HG02884 (cell line): ENCODE results near the gene FER.
"Not testable (repeated sequence)": the region's sequence is repeated elsewhere in the genome, so short reads cannot be mapped to it uniquely, and the experiment has no call there.

ENCODE experiments used
- ATAC-seq: cut with Tn5 transposase; IDR thresholded peaks from one replicate; pipeline ENCODE4 v1.9.1; 2021; ENCODE audit warnings: mild to moderate bottlenecking, moderate library complexity; ENCODE audit not compliant: unreplicated experiment

The FER gene

GRCh38 chr5:109028608-109029299 is 281.1 kb downstream of the FER start:
- ATAC-seq: peak; percentile 71

GRCh38 chr5:109029847-109030246 is 282.1 kb downstream of the FER start:
- no peak for ATAC-seq

DNA sequence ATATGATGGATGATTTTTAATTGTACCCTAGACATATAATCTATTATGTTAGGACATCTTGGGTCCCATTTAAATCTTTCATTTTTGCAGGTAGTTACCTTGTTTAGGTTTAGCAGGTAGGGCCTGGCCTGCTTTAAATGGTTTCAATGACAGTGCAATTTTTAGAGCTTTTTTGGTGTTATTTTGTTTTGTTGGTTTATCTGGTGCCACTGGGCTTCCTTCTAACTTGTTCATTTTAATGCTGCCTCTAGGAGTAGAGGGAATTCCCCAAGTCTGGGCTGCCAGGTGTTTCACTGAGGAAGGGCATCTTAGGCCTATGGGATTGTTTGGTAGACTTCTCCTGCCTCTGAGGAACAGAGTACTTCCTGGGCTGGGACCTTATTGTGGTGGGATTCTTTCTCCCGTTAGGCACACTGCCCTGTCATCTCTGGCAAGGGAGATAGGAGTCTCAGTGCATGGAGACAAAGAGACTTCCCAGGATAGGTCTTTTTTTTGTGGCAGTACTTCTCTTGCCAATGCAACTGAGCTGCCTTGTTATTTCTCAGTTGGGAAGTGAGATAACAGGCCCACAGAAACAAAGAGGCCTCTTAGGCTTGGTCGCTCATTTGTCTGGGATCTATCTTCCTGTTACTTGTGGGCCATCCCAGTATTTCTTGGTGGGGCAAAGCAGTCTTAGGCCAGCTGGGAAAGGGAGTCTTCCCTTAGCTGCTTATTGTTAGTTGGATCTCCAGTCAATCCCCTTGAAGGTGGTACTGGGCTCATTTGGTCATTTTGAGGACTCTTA is 282.9 kb downstream of the FER start:
- ATAC-seq: no peak

GRCh38 chr5:109034306-109034705 is 286.6 kb downstream of the FER start:
- peak; percentile 72 for ATAC-seq

- ATAC-seq: no peak
Measured at GRCh38 chr5:109035436-109035835, 287.7 kb downstream of the FER start.

DNA sequence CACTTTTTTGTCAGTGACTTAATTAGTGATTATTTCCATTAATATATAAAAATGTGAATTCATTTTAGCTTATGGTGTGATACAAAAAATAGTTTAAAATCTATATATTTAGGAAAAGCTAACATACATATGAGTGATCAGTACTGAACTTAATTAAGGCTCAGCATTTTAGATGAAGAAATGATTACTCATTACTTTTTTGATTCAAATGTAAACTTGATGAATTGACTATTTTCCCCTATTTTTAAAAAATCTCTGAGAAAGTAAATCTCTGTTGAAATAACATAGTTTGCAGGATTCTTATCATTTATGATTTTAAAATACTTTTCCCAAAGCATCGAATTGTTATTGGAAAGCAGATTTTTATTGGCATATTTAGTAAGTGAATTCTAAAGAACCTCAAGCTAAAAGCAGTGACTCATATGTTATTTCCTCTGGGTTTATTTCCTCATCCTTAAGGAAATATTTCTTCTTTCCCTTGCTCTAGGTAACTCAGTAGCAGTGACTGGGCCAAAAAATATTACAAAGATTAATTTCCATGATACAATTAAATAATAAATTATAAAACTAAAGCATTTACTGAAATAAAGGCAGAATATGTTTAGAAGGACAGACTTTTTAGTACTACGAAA is 290.6 kb downstream of the FER start:
- no peak for ATAC-seq

GRCh38 chr5:109041317-109041716 is 293.6 kb downstream of the FER start:
- no peak for ATAC-seq

GRCh38 chr5:109045710-109046109 is 298.0 kb downstream of the FER start:
- ATAC-seq: no peak

- ATAC-seq: no peak
Measured at GRCh38 chr5:109049565-109049964, 301.9 kb downstream of the FER start.

GRCh38 chr5:109050321-109050720 is 302.6 kb downstream of the FER start:
- not testable (repeated sequence) for ATAC-seq

- not testable (repeated sequence) for ATAC-seq
Measured at GRCh38 chr5:109052216-109052615, 304.5 kb downstream of the FER start.

GRCh38 chr5:109053995-109054417 is 306.3 kb downstream of the FER start:
- ATAC-seq: peak; percentile 76

DNA sequence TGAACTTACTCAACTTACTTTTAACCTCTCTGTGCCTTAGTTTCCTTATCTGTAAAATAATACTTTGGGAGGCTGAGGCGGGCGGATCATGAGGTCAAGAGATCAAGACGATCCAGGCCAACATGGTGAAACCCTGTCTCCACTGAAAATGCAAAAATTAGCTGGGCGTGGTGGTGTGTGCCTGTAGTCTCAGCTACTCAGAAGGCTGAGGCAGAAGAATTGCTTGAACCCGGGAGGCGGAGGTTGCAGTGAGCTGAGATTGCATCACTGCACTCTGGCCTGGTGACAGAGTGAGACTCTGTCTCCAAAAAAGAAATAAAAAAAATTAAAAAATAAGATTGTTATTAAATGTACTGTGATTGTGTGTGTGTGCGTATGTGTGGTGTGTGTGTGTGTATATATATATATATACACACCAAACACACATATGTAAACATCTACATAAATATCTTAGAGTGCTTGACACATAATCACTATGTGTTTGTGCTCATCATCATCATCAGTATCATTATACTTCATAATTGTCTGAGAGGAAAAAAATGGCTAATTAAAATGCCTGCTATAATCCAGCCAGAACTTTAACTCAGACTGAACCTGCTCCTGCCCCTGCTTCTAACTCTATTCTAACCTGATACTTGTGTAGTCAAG is 312.8 kb downstream of the FER start:
- no peak for ATAC-seq

DNA sequence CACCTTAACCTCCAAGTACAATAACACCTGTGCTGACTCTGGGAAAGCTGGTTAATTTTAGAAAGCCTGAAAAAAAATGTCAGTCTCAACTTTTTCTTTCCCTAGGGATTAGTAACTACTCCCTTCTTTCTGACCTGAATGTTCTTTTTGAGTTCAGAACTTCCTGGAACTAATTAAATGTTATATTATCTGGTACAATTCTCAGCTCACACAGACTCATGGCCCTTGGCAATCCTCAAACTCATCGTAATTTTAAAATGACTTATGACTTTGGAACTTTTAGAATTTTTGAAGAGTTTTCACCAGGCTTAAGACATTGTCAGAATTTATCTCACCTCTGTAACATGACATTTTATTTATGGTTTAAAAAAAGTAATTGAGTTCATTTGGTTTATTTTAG is 315.0 kb downstream of the FER start:
- no peak for ATAC-seq

GRCh38 chr5:109063223-109063622 is 315.5 kb downstream of the FER start:
- no peak for ATAC-seq

DNA sequence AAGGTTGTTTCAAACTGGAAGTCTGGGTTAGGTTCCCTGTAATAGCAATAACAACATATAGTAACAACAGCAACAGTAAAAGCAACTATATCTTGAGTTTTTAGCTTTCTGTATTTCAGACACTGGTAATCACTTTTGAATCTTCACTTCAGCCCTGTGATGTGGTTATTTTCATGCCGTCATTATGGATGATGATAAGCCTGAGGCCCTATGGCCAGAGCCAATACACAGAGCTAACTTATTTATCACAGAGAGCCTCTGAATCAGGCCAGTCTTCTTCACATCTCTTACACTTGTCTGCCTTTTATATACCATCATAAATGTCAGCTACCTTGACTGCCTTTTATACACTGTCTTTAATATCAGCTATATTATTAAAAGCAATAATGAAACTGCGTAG is 329.0 kb downstream of the FER start:
- no peak for ATAC-seq

- ATAC-seq: no peak
Measured at GRCh38 chr5:109078448-109078847, 330.8 kb downstream of the FER start.

- no peak for ATAC-seq
Measured at GRCh38 chr5:109080481-109080880, 332.8 kb downstream of the FER start.

DNA sequence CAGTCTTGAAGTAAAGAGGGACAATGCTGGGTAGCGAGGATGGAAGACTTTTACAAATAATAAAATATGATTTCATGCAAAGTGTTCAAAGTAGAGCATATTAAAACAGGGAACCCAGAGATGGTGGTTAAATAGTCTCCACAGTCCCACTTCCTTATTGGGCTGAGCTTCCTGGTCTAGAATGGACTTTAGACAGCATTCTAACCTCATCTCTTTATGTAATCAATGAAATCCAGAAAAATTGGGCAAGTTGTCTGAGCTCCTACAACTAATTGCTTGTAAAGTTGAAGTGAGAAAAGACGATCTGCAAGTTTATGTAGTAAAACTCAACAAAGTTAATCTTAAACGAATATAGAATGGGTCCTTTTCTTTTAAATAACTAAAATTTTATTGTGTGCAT is 333.2 kb downstream of the FER start:
- ATAC-seq: no peak

GRCh38 chr5:109083937-109084336 is 336.2 kb downstream of the FER start:
- no peak for ATAC-seq

DNA sequence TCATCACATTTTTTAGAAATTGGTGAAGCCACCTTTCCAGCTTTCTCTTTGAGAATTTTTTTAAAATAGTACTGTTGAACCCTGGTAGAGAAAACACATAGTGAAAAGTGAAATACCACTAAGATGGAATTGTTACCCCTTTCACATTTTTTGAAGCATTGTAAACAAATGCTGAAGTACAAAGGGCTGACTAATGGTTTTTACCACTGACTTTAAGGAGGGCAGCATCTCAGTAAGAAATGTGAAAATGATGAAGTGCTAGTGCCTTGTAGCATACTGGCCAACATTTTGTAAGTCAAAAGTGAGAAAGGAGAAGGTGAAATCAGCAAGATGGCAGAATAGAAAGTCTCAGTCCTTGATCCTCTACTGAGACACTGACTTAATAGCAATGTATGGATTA is 341.5 kb downstream of the FER start:
- ATAC-seq: no peak
